Mononuclear cell (primary cell): ENCODE data around the gene RABEPK. TPM values are rescaled to one million over a fixed set of nuclear protein-coding genes. Genes with fewer than 3 reads are reported as not detected.

Source experiments
- total RNA-seq: library from RNA; depleted of rRNA; stranded (reverse); fragments of >200 nt; gene quantifications from one replicate; pipeline ENCODE4 v1.2.3, GENCODE V29; 2012

RABEPK gene
- total RNA-seq, 1 donor: 3.6 TPM

Other genes with a start within 250 kb of the RABEPK start
- gene SCAI, start 57.0 kb upstream of the RABEPK start, total RNA-seq: 9.9 TPM
- 57.3 TPM for gene PPP6C, start 10.7 kb upstream of the RABEPK start, total RNA-seq
- gene HSPA5, start 40.8 kb downstream of the RABEPK start, total RNA-seq: 79.7 TPM
- gene GAPVD1, start 61.3 kb downstream of the RABEPK start, total RNA-seq: 105 TPM